Testis (tissue), 3 donors: ENCODE data around the gene ATG2A. TPM values are rescaled to one million over a fixed set of nuclear protein-coding genes. Genes with fewer than 3 reads are reported as not detected.
A peak's percentile ranks its signal among the peaks of the same experiment; 100 is the strongest.

Experiments
- DNase-seq: peaks from one replicate; pipeline ENCODE4 v3.0.0-alpha.2; 2019
- H3K27ac ChIP-seq, 2 donors: fragments of 200-600 bp; sonication (generic); one replicate each; pipeline ENCODE4 v1.5.1; 2019
- H3K27me3 ChIP-seq: fragments of 200-600 bp; sonication (generic); one replicate; pipeline ENCODE4 v1.5.1; 2019
- H3K36me3 ChIP-seq: fragments of 200-600 bp; sonication (generic); one replicate; pipeline ENCODE4 v1.5.1; 2017; ENCODE audit warnings: low read depth; ENCODE audit errors: missing control alignments
- H3K4me1 ChIP-seq: fragments of 200-600 bp; sonication (generic); one replicate; pipeline ENCODE4 v1.5.1; 2019
- H3K4me3 ChIP-seq, 2 donors: fragments of 200-600 bp; sonication (generic); one replicate each; pipeline ENCODE4 v1.5.1; 2017 to 2019
- H3K9me3 ChIP-seq: fragments of 200-600 bp; sonication (generic); one replicate; pipeline ENCODE4 v1.5.1; 2017
- CTCF ChIP-seq, 3 experiments: fragments of 450-650 bp in 2 of 3; fragments of 200-600 bp in 1 of 3; sonication (generic) in 1 of 3; IDR thresholded peaks; one replicate each; pipeline ENCODE4 v1.5.1; 2016 to 2019; ENCODE audit warnings: antibody characterized with exemption in 3 of 3, mild to moderate bottlenecking in 2 of 3, moderate library complexity in 1 of 3
- POLR2A ChIP-seq: fragments of 450-650 bp; IDR thresholded peaks from one replicate; pipeline ENCODE4 v1.6.1; 2017; ENCODE audit warnings: antibody characterized with exemption, mild to moderate bottlenecking, moderate library complexity
- WGBS, 2 donors: methylation state at CpG; one replicate each; pipeline ENCODE4 v1.1.5; 2018; 5-methylcytosine and 5-hydroxymethylcytosine counted together
- intact Hi-C: fragments of 100-400 bp; cut with DNase I; formaldehyde crosslinking; loops from one replicate; pipeline ENCODE4 v1.15.1; 2023; ENCODE audit warnings: low total_unique reads
- polyA plus RNA-seq: library from polyadenylated mRNA; stranded (reverse); fragments of 350-450 nt; fragmentation: Illumina TruSeq; extraction: RNeasy Lipid Tissue Mini Kit (QIAGEN cat#74804); gene quantifications from one replicate; pipeline ENCODE4 v1.2.3, GENCODE V29; 2014; ENCODE audit warnings: low read depth, low replicate concordance; ENCODE audit not compliant: insufficient read depth
- total RNA-seq, 2 donors: library from RNA; depleted of rRNA; stranded (reverse); fragments of >200 nt; gene quantifications; one replicate each; pipeline ENCODE4 v1.2.3, GENCODE V29; 2016

Gene ATG2A
- total and polyA plus RNA-seq, 3 donors from 2014 or later = 22.2 to 56.1 (median 51.1) TPM

- TF ChIP-seq POLR2A = no peak
- TF ChIP-seq CTCF (IDR thresholded peaks at IDR 0.05) = no peak
- Histone ChIP-seq H3K4me3 (no peak overlapping the region), H3K27ac (peak overlapping the region in 1 of 2 donors; percentile 17), H3K9me3 (no peaks in the 10 kb centered on the region), H3K4me1 (peaks cover 34% of the 10 kb centered on the region), H3K36me3 (no peaks in the 10 kb centered on the region), H3K27me3 (no peaks in the 10 kb centered on the region)
- intact Hi-C loops = no loop called here
- DNase-seq = no peak
- 69% methylated on average over 9 of the region's 9 CpGs; no CpG with 5 or more reads in 1 of the 2 donors for WGBS, 2 donors
Observed at GRCh38 chr11:64869571-64870175, 47.3 kb downstream of the ATG2A start.

GRCh38 chr11:64868904-64869570 lies 48.0 kb downstream of the ATG2A start:
- Histone ChIP-seq H3K36me3 (no peaks in the 10 kb centered on the region), H3K4me1 (peaks cover 40% of the 10 kb centered on the region), H3K9me3 (no peaks in the 10 kb centered on the region), H3K4me3 (no peak overlapping the region), H3K27me3 (no peaks in the 10 kb centered on the region), H3K27ac (peak overlapping the region in 1 of 2 donors; percentile 17)
- no peak for TF ChIP-seq CTCF (IDR thresholded peaks at IDR 0.05)
- TF ChIP-seq POLR2A = no peak
- no peak for DNase-seq
- 59 to 80% methylated on average over 18 to 21 of the region's 21 CpGs for whole genome bisulfite sequencing, 2 donors
- intact Hi-C loops = no loop called here

GRCh38 chr11:64867748-64868462 lies 49.1 kb downstream of the ATG2A start:
- TF ChIP-seq CTCF (IDR thresholded peaks at IDR 0.05) = no peak
- no peak for TF ChIP-seq POLR2A
- no peak for DNase-seq
- H3K4me1 ChIP-seq = peaks cover 50% of the 10 kb centered on the region
- no peak overlapping the region for H3K27ac ChIP-seq
- H3K36me3 ChIP-seq = no peaks in the 10 kb centered on the region
- no peaks in the 10 kb centered on the region for H3K27me3 ChIP-seq
- no peak overlapping the region for H3K4me3 ChIP-seq
- no peaks in the 10 kb centered on the region for H3K9me3 ChIP-seq
- intact Hi-C loops = no loop called here
- WGBS, 2 donors = 88 to 93% methylated on average over 27 to 28 of the region's 28 CpGs

GRCh38 chr11:64866173-64866491 lies 50.9 kb downstream of the ATG2A start:
- no peak overlapping the region for H3K27ac ChIP-seq
- H3K9me3 ChIP-seq = no peaks in the 10 kb centered on the region
- intact Hi-C loops = no loop called here
- H3K4me3 ChIP-seq = no peak overlapping the region
- TF ChIP-seq CTCF (IDR thresholded peaks at IDR 0.05) (no peak), POLR2A (no peak)
- no peak for DNase-seq
- H3K4me1 ChIP-seq = peaks cover 62% of the 10 kb centered on the region
- no peaks in the 10 kb centered on the region for H3K36me3 ChIP-seq
- 93 to 95% methylated on average over 4 of the region's 4 CpGs for WGBS, 2 donors
- no peaks in the 10 kb centered on the region for H3K27me3 ChIP-seq
